Keratinocyte (primary cell): ENCODE results near the gene ZFP62. TPM values are rescaled to one million over a fixed set of nuclear protein-coding genes. Genes with fewer than 3 reads are reported as not detected.
A peak's percentile ranks its signal among the peaks of the same experiment; 100 is the strongest.

Experiments used
- DNase-seq: peaks from one replicate; pipeline ENCODE4 v3.0.0-alpha.2; 2011; ENCODE audit warnings: low read depth, missing footprints, low spot score
- FAIRE-seq: peaks from 2 replicates; lab custom pipeline; 2011; peaks lifted over from hg19 to GRCh38; lab: Jason Lieb, UNC
- H2AFZ ChIP-seq: 2 replicates; pipeline ENCODE4 v1.6.0; 2012; ENCODE audit warnings: low read length, control low read depth, inconsistent platforms; ENCODE audit not compliant: control insufficient read depth
- H3K27ac ChIP-seq: 2 replicates; pipeline ENCODE4 v1.5.1; 2011; ENCODE audit warnings: low read length; ENCODE audit not compliant: control insufficient read depth, insufficient read depth
- H3K27me3 ChIP-seq: 3 replicates; pipeline ENCODE4 v1.6.0; 2011; ENCODE audit warnings: low read length; ENCODE audit not compliant: control insufficient read depth, insufficient read depth; ENCODE audit errors: extremely low read depth
- H3K36me3 ChIP-seq, 2 experiments: 2 replicates in 1 of 2; 3 replicates in 1 of 2; pipeline ENCODE4 v1.5.1; 2011; ENCODE audit warnings: low read length in 2 of 2, mild to moderate bottlenecking in 1 of 2; ENCODE audit not compliant: control insufficient read depth in 2 of 2, insufficient read depth in 2 of 2; ENCODE audit errors: extremely low read depth in 1 of 2
- H3K4me1 ChIP-seq: 3 replicates; pipeline ENCODE4 v1.5.1; 2011; ENCODE audit warnings: low read length; ENCODE audit not compliant: control insufficient read depth, insufficient read depth; ENCODE audit errors: extremely low read depth
- H3K4me2 ChIP-seq: 3 replicates; pipeline ENCODE4 v1.6.0; 2011; ENCODE audit warnings: low read depth, low read length; ENCODE audit not compliant: control insufficient read depth, insufficient read depth; ENCODE audit errors: extremely low read depth
- H3K4me3 ChIP-seq, 3 experiments: fragments of 200-600 bp in 1 of 3; sonication (generic) in 1 of 3; 2 replicates in 2 of 3; 3 replicates in 1 of 3; pipeline ENCODE4 v1.5.1; 2011 to 2016; ENCODE audit warnings: low read length in 3 of 3, mild to moderate bottlenecking in 3 of 3, control low read depth in 2 of 3, inconsistent platforms in 1 of 3, low read depth in 1 of 3, mixed read lengths in 1 of 3, mixed run types in 1 of 3, moderate library complexity in 1 of 3; ENCODE audit not compliant: control insufficient read depth in 2 of 3, insufficient read depth in 2 of 3; ENCODE audit errors: extremely low read depth in 1 of 3
- H3K79me2 ChIP-seq: 2 replicates; pipeline ENCODE4 v1.6.0; 2012; ENCODE audit warnings: low read length; ENCODE audit not compliant: control insufficient read depth, insufficient read depth
- H3K9ac ChIP-seq: 3 replicates; pipeline ENCODE4 v1.6.0; 2011; ENCODE audit warnings: low read length; ENCODE audit not compliant: control insufficient read depth, insufficient read depth; ENCODE audit errors: extremely low read depth
- H3K9me1 ChIP-seq: 3 replicates; pipeline ENCODE4 v1.6.0; 2011; ENCODE audit warnings: low read length; ENCODE audit not compliant: control insufficient read depth, insufficient read depth; ENCODE audit errors: extremely low read depth
- H3K9me3 ChIP-seq: 2 replicates; pipeline ENCODE4 v1.5.1; 2012; ENCODE audit warnings: low read depth, low read length; ENCODE audit not compliant: control insufficient read depth
- H4K20me1 ChIP-seq: 3 replicates; pipeline ENCODE4 v1.6.0; 2011; ENCODE audit warnings: low read length; ENCODE audit not compliant: control insufficient read depth, insufficient read depth; ENCODE audit errors: extremely low read depth
- CTCF ChIP-seq, 3 experiments: IDR thresholded peaks in 1 of 3; conservative IDR thresholded peaks in 1 of 3; optimal IDR thresholded peaks in 1 of 3; 2 replicates in 2 of 3; 3 replicates in 1 of 3; pipeline versions ENCODE3 to v1.5.1; 2011; ENCODE audit warnings: low read length in 3 of 3, mild to moderate bottlenecking in 3 of 3, moderate library complexity in 2 of 3, control low read depth in 1 of 3, inconsistent platforms in 1 of 3; ENCODE audit not compliant: insufficient read depth in 2 of 3; ENCODE audit errors: extremely low read depth in 1 of 3
- EZH2 ChIP-seq: IDR thresholded peaks from one replicate; pipeline ENCODE4 v1.6.1; 2012; ENCODE audit warnings: inconsistent platforms, mild to moderate bottlenecking, low read length, moderate library complexity
- dilution Hi-C: fragments of 300-500 bp; cut with MboI; formaldehyde crosslinking; loops from one replicate; pipeline ENCODE4 v1.7.0; 2020; ENCODE audit warnings: low sequenced_read_pairs; ENCODE audit not compliant: extremely low pct_ligation_motif_present
- polyA plus RNA-seq, 5 experiments: library from polyadenylated mRNA; depleted of rRNA in 3 of 5; stranded (reverse) in 3 of 5; stranded (forward) in 1 of 5; unstranded in 1 of 5; fragments of >200 nt; gene quantifications; 1 replicate in 1 of 5; 2 replicates in 3 of 5; 3 replicates in 1 of 5; pipeline versions ENCODE4 v1.2.1 to v1.2.3, GENCODE V29; 2011 to 2012; ENCODE audit warnings: missing spikeins in 2 of 5, low read depth in 1 of 5, low replicate concordance in 1 of 5

ZFP62 gene
- polyA plus RNA-seq, 1 donor (not counting 4 experiments of a cell fraction or from before 2014, with no cell fraction given) = 21.5 TPM

GRCh38 chr5:180869587-180869986 is 8.5 kb upstream of the ZFP62 start:
- no peaks in the 10 kb centered on the region for H3K9me3 ChIP-seq
- dilution Hi-C loops = loop anchor here (5.0 kb wide), 1 partner anchor 87 kb away; no protein-coding TSS in a partner anchor
- TF ChIP-seq CTCF (optimal IDR thresholded peaks at IDR 0.05 in 1 of 3, IDR thresholded peaks at IDR 0.05 in 1 of 3, conservative IDR thresholded peaks at IDR 0.05 in 1 of 3; ENCODE audit: extremely low read depth in 1 of 3, insufficient read depth in 2 of 3, low read length in 3 of 3) = no peak
- no peak for TF ChIP-seq EZH2
- FAIRE-seq = no peak
- no peak for DNase-seq
- no peaks in the 10 kb centered on the region for H3K36me3 ChIP-seq
- no peak overlapping the region for H3K9ac ChIP-seq
- H3K27me3 ChIP-seq = no peaks in the 10 kb centered on the region
- no peak overlapping the region for H3K4me2 ChIP-seq
- no peak overlapping the region for H3K4me3 ChIP-seq
- no peaks in the 10 kb centered on the region for H3K9me1 ChIP-seq
- H4K20me1 ChIP-seq = no peaks in the 10 kb centered on the region
- no peaks in the 10 kb centered on the region for H3K79me2 ChIP-seq
- no peak overlapping the region for H3K27ac ChIP-seq
- no peaks in the 10 kb centered on the region for H3K4me1 ChIP-seq
- no peak overlapping the region for H2AFZ ChIP-seq

GRCh38 chr5:180868960-180869359 is 7.9 kb upstream of the ZFP62 start:
- dilution Hi-C loops = loop anchor here (5.0 kb wide), 1 partner anchor 87 kb away; no protein-coding TSS in a partner anchor

More at GRCh38 chr5:180868960-180869359, 7.9 kb upstream of the ZFP62 start:
- H4K20me1 ChIP-seq = no peaks in the 10 kb centered on the region
- no peaks in the 10 kb centered on the region for H3K9me3 ChIP-seq
- H3K4me2 ChIP-seq = no peak overlapping the region
- no peaks in the 10 kb centered on the region for H3K27me3 ChIP-seq
- no peak overlapping the region for H3K27ac ChIP-seq
- DNase-seq (no peak), FAIRE-seq (peak; percentile 83)
- no peaks in the 10 kb centered on the region for H3K9me1 ChIP-seq
- no peaks in the 10 kb centered on the region for H3K4me1 ChIP-seq
- TF ChIP-seq EZH2 = no peak
- TF ChIP-seq CTCF (optimal IDR thresholded peaks at IDR 0.05 in 1 of 3, IDR thresholded peaks at IDR 0.05 in 1 of 3, conservative IDR thresholded peaks at IDR 0.05 in 1 of 3; ENCODE audit: extremely low read depth in 1 of 3, insufficient read depth in 2 of 3, low read length in 3 of 3) = peak; percentile 78 to 92 (median 81)
- H2AFZ ChIP-seq = no peak overlapping the region
- H3K4me3 ChIP-seq = no peak overlapping the region
- H3K9ac ChIP-seq = no peak overlapping the region
- no peaks in the 10 kb centered on the region for H3K36me3 ChIP-seq
- no peaks in the 10 kb centered on the region for H3K79me2 ChIP-seq
